Pancreas (tissue), 10 donors: Measurements from ENCODE around the gene JMJD6. TPM values are rescaled to one million over a fixed set of nuclear protein-coding genes. Genes with fewer than 3 reads are reported as not detected.
"Not testable (repeated sequence)": the region's sequence is repeated elsewhere in the genome, so short reads cannot be mapped to it uniquely, and the experiment has no call there.

ENCODE experiments used
- ATAC-seq, 4 donors: fragments of 200-7000 bp; cut with Tn5 transposase; one replicate each; pipeline versions ENCODE4 v1.8.0 to v1.9.1; 2020; ENCODE audit warnings: mild to moderate bottlenecking in 4 of 4, moderate library complexity in 4 of 4
- DNase-seq, 6 donors: peaks; one replicate each; pipeline ENCODE4 v3.0.0-alpha.2; 2020
- FAIRE-seq: peaks from 2 replicates; lab custom pipeline; 2012; peaks lifted over from hg19 to GRCh38; lab: Jason Lieb, UNC
- H3K27ac ChIP-seq, 4 donors: fragments of 200-600 bp; sonication (generic); 1 replicate in 3 of 4; 2 replicates in 1 of 4; pipeline versions ENCODE4 v1.5.0 to v1.8.0; 2020
- H3K27me3 ChIP-seq, 4 donors: fragments of 200-600 bp; one replicate each; pipeline ENCODE4 v1.8.0; 2021
- H3K36me3 ChIP-seq, 3 donors: fragments of 200-600 bp; sonication (generic) in 1 of 3; one replicate each; pipeline versions ENCODE4 v1.5.0 to v1.8.0; 2020 to 2021
- H3K4me1 ChIP-seq, 3 donors: fragments of 200-600 bp; one replicate each; pipeline ENCODE4 v1.8.0; 2021
- H3K4me3 ChIP-seq, 4 donors: fragments of 200-600 bp; sonication (generic) in 2 of 4; one replicate each; pipeline versions ENCODE4 v1.5.0 to v1.8.0; 2020 to 2021
- H3K9me3 ChIP-seq, 4 donors: fragments of 200-600 bp; one replicate each; pipeline ENCODE4 v1.8.0; 2021
- WGBS, 2 donors: extraction: QIAGEN DNeasy Blood & Tissue Kit; methylation state at CpG; one replicate each; pipeline ENCODE4 v1.1.7; 2013; 5-methylcytosine and 5-hydroxymethylcytosine counted together
- intact Hi-C, 3 donors: fragments of 100-400 bp; cut with DNase I; formaldehyde crosslinking; loops; one replicate each; pipeline versions ENCODE4 v1.11.1 to v1.14.2; 2022
- polyA plus RNA-seq, 2 donors: library from polyadenylated mRNA; stranded (reverse); fragments of 200-250 nt; gene quantifications; one replicate each; pipeline ENCODE4 v1.2.3, GENCODE V29; 2013
- total RNA-seq, 6 donors: library from RNA; stranded (reverse); fragmentation: NEBNext Ultra II Directional in 4 of 6; extraction: Animal tissue kit (Norgen Biotek cat#: 25700) in 4 of 6; gene quantifications; one replicate each; pipeline versions ENCODE4 v1.2.1 to v1.2.4, GENCODE V29; 2021 to 2023
- TF ChIP-seq, protein P1 (sequence below), 4 donors: fragments of 200-600 bp; sonication (generic) in 3 of 4; IDR thresholded peaks; one replicate each; pipeline versions ENCODE4 v1.5.0 to v1.8.0; 2021; ENCODE audit warnings: antibody characterized with exemption in 4 of 4
- donor health status: healthy with polysubstance abuse.
- donor health status: DM: no; HTN: no; CAD: no; lungs with moderate emphysema.
- donor health status: DM: no; HTN: no; CAD: no.
- donor health status: control.
- donor health status: control.
- donor health status: Bipolar disorder and iron deficiency.
- donor health status: DM: yes; HTN: yes; CAD: no.
- donor health status: DM: no; HTN: no; CAD: no.
- donor health status: DM: no; HTN: no; CAD: no.
- donor health status: DM: yes; HTN: yes; CAD: no.

Gene JMJD6
- total and polyA plus RNA-seq, 8 donors, result 12.4 to 54.0 (median 16.5) TPM

DNA sequence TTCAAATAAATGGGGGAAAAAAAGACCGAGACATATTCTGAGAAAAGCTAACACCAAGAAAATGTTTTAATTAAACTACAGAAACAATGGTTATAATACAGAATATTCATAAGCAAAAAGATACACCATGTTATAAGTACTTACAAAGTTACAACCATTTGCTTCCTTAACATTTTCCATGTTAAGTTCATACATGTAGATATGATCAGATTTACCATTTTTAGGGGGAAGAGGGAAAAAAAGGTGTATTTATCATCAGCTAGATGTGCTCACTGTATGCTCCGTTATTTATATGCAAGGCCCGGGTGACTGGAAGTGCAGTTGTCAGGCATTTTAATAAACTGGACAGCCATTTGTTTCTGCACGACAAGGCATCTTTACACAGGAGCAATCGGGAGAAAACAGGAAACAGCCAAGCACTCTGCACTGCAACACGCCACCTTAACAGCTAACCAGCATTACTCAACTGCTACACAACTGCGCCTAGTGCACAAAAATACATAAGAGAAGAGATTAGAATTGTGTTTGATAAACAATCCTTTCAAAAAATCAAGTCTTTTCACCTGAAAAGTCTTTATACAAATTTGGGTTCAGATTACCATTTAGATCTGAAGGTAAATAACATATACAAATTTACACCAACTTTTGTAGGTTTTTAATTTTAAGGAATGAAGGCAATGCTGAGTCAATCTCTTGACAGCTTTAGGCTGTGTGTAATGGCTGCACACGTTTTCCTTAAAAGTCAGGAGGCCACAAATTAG, 7.9 kb upstream of the JMJD6 start:
- Histone ChIP-seq H3K4me1 (peaks cover 23 to 31% (median 29%) of the 10 kb centered on the region in 3 donors), H3K9me3 (no peaks in the 10 kb centered on the region), H3K27me3 (no peaks in the 10 kb centered on the region), H3K36me3 (peaks cover 0 to 40% (median 10%) of the 10 kb centered on the region in 3 donors), H3K27ac (peak overlapping the region in 2 of 4 donors; percentile 97 to 99), H3K4me3 (peak overlapping the region in 3 of 4 donors; percentile 91 to 98 (median 93))
- FAIRE-seq (no peak), ATAC-seq (no peak), DNase-seq (no peak)
- TF ChIP-seq, protein P1, sequence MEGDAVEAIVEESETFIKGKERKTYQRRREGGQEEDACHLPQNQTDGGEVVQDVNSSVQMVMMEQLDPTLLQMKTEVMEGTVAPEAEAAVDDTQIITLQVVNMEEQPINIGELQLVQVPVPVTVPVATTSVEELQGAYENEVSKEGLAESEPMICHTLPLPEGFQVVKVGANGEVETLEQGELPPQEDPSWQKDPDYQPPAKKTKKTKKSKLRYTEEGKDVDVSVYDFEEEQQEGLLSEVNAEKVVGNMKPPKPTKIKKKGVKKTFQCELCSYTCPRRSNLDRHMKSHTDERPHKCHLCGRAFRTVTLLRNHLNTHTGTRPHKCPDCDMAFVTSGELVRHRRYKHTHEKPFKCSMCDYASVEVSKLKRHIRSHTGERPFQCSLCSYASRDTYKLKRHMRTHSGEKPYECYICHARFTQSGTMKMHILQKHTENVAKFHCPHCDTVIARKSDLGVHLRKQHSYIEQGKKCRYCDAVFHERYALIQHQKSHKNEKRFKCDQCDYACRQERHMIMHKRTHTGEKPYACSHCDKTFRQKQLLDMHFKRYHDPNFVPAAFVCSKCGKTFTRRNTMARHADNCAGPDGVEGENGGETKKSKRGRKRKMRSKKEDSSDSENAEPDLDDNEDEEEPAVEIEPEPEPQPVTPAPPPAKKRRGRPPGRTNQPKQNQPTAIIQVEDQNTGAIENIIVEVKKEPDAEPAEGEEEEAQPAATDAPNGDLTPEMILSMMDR (IDR thresholded peaks at IDR 0.05), result no peak
- WGBS, 2 donors, result 17 to 18% methylated on average over 8 of the region's 8 CpGs
- intact Hi-C loops, result no loop called here

- Histone ChIP-seq H3K27me3 (no peaks in the 10 kb centered on the region), H3K36me3 (peaks cover 0 to 40% (median 10%) of the 10 kb centered on the region in 3 donors), H3K4me3 (peak overlapping the region in 1 of 4 donors; percentile 93), H3K9me3 (no peaks in the 10 kb centered on the region), H3K27ac (no peak overlapping the region), H3K4me1 (peaks cover 16 to 31% (median 29%) of the 10 kb centered on the region in 3 donors)
- intact Hi-C loops, result no loop called here
- DNase-seq (no peak), FAIRE-seq (no peak), ATAC-seq (no peak)
- TF ChIP-seq, protein P1 (IDR thresholded peaks at IDR 0.05), result no peak
- 65 to 82% methylated on average over 1 of the region's 1 CpG for WGBS, 2 donors
These were observed 7.2 kb upstream of the JMJD6 start for GRCh38 chr17:76733618-76733957.

DNA sequence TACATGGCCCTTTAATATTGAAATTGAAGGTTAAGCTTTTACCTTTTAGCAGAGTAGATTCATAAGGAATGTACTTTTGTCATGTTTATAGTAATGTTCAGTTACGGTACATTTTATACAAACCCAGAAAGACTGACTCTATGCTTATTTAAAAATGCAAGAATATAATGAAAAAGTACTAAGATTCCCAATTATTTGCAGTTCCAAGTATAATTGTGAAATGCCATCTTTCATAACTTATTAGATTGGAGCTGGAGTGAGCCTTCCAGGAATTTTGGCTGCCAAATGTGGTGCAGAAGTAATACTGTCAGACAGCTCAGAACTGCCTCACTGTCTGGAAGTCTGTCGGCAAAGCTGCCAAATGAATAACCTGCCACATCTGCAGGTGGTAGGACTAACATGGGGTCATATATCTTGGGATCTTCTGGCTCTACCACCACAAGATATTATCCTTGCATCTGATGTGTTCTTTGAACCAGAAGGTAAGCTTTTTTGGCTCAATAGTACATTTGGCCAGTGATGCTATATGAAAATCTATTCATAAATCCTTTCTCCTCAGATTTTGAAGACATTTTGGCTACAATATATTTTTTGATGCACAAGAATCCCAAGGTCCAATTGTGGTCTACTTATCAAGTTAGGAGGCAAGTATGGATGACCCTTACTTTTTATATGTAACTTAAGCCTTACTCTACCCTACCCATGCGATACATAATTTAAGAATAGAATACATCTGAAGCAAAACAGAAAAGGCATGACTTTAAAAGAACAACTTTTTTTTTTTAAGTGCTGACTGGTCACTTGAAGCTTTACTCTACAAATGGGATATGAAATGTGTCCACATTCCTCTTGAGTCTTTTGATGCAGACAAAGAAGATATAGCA, 6.6 kb upstream of the JMJD6 start:
- intact Hi-C loops, result no loop called here
- 70 to 73% methylated on average over 3 of the region's 3 CpGs for WGBS, 2 donors
- peaks cover 0 to 40% (median 10%) of the 10 kb centered on the region in 3 donors for H3K36me3 ChIP-seq
- peak overlapping the region in 1 of 4 donors; percentile 93 for H3K4me3 ChIP-seq
- TF ChIP-seq, protein P1 (IDR thresholded peaks at IDR 0.05), result no peak
- no peak for DNase-seq
- no peak overlapping the region for H3K27ac ChIP-seq
- peaks cover 16 to 31% (median 30%) of the 10 kb centered on the region in 3 donors for H3K4me1 ChIP-seq
- no peaks in the 10 kb centered on the region for H3K27me3 ChIP-seq
- no peaks in the 10 kb centered on the region for H3K9me3 ChIP-seq
- ATAC-seq, result no peak
- FAIRE-seq, result no peak

- DNase-seq, ATAC-seq, H3K4me3 ChIP-seq, FAIRE-seq, H3K27ac ChIP-seq, H3K27me3 ChIP-seq, intact Hi-C loops, H3K9me3 ChIP-seq: not testable (repeated sequence)
- H3K4me1 ChIP-seq, result peaks cover 24 to 34% (median 31%) of the 10 kb centered on the region in 3 donors
- peaks cover 0 to 40% (median 10%) of the 10 kb centered on the region in 3 donors for H3K36me3 ChIP-seq
- 91 to 95% methylated on average over 13 of the region's 13 CpGs for WGBS, 2 donors
These were observed 5.7 kb upstream of the JMJD6 start for GRCh38 chr17:76731800-76732733.
